Adipocyte (in vitro differentiated cells): ENCODE measurements around the gene PSENEN.

Source experiments
- DNase-seq: peaks from one replicate; pipeline ENCODE4 v3.0.0-alpha.2; 2015; ENCODE audit warnings: low read depth
- H3K27me3 ChIP-seq: replicated peaks from 2 replicates; pipeline ENCODE4 v1.7.0; 2013; ENCODE audit warnings: mild to moderate bottlenecking, low read length, moderate library complexity; ENCODE audit not compliant: control insufficient read depth, insufficient read depth
- H3K36me3 ChIP-seq: 2 replicates; pipeline ENCODE4 v1.7.0; 2013; ENCODE audit warnings: low read length, mild to moderate bottlenecking, moderate library complexity; ENCODE audit not compliant: control insufficient read depth, insufficient read depth, severe bottlenecking
- H3K4me1 ChIP-seq: 2 replicates; pipeline ENCODE4 v1.7.0; 2013; ENCODE audit warnings: mild to moderate bottlenecking, low read length, moderate library complexity; ENCODE audit not compliant: control insufficient read depth, insufficient read depth
- H3K4me3 ChIP-seq: 2 replicates; pipeline ENCODE4 v1.7.0; 2013; ENCODE audit warnings: mild to moderate bottlenecking, low read length, moderate library complexity
- H3K9ac ChIP-seq: 2 replicates; pipeline ENCODE4 v1.7.0; 2013; ENCODE audit warnings: mild to moderate bottlenecking, low read length, moderate library complexity
- H3K9me3 ChIP-seq: 2 replicates; pipeline ENCODE4 v1.7.0; 2013; ENCODE audit warnings: mild to moderate bottlenecking, low read length, moderate library complexity; ENCODE audit not compliant: control insufficient read depth

Gene PSENEN

DNA sequence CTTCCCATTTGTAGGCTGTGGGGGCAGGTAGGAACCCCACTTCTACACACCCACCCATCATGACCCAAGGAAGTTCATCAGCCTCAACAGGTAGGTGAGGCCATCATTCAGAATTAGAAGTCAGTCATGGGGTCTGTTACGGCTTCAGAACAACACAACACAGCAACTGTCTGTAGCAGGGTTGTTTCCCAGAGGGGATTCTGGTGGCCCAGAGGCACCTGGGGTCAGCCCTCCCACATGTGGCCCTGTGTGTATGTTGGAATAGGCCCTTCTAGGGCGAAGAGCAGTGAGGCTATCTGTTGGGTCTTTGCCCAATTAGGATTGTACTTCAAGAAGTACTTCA, 6.6 kb upstream of the PSENEN start:
- H3K27me3 ChIP-seq, result no peaks in the 10 kb centered on the region
- H3K9me3 ChIP-seq, result no peaks in the 10 kb centered on the region
- peaks cover 49% of the 10 kb centered on the region for H3K36me3 ChIP-seq

DNA sequence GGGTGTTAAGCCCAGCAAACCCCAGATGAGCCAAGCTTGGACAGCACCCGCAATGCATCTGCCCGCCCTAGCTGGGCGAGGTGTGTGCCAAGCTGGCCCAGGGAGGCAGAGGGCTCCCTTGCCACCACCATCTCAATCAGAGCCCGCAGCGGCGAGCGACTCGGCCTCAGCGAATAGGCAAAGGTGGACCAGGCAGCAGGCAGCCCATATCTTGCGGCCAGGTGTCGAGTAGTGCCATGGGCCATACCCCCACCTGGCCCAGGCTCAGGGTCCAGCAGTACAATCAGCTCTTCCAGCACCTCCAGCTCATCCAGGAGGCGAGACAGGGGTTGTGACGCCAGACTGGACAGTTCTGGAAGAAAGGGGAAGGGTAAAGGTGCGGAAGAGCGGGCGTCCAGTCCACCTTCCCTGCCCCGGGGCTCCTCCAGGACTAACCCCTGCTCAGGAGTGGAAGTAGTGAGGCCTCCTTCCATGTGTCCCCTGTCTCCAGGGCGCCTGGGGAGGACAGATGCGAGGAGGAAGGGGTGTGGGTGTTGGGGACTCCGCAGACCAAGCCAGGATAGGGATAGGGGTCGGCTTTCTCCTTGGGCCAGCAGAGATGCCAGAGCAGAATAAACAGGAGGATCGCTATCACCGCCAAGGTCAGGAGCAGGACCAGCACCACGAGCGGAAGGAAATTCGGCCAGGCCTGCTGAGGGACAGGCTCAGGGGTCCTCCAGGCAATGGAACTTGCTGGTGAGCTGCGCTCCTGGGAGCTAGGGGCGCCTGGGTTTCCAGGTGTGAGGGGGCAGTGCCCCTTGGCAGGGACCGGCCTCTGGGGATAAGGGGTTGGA, 6.0 kb upstream of the PSENEN start:
- Histone ChIP-seq H3K36me3 (peaks cover 43% of the 10 kb centered on the region), H3K4me3 (peak overlapping the region; percentile 80), H3K9me3 (no peaks in the 10 kb centered on the region), H3K9ac (peak overlapping the region; percentile 81), H3K27me3 (no peaks in the 10 kb centered on the region), H3K4me1 (peaks cover 26% of the 10 kb centered on the region)
- no peak for DNase-seq

More for the DNA sequence above, 6.6 kb upstream of the PSENEN start:
- Histone ChIP-seq H3K4me3 (no peak overlapping the region), H3K9ac (no peak overlapping the region), H3K4me1 (peaks cover 24% of the 10 kb centered on the region)
- DNase-seq, result no peak

DNA sequence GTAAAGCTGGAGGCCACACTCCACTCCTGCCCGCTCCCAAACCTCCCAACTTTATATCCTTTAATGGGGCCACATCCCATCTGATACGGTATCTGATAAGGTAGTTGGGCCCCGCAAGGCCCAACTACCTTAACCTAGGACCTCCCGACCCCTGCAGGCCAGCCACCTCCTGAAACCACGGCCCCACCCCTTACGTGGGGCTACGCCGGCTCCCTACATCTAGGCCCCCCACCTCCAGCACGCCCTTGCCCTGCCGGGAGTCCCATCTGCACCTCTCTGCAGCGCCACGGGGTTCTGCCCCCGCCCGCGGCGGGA, 5.4 kb upstream of the PSENEN start:
- H3K4me1 ChIP-seq, result peaks cover 28% of the 10 kb centered on the region
- H3K9ac ChIP-seq, result peak overlapping the region; percentile 81
- H3K27me3 ChIP-seq, result no peaks in the 10 kb centered on the region
- no peaks in the 10 kb centered on the region for H3K9me3 ChIP-seq
- no peak for DNase-seq
- H3K36me3 ChIP-seq, result peaks cover 38% of the 10 kb centered on the region
- peak overlapping the region; percentile 80 for H3K4me3 ChIP-seq

DNA sequence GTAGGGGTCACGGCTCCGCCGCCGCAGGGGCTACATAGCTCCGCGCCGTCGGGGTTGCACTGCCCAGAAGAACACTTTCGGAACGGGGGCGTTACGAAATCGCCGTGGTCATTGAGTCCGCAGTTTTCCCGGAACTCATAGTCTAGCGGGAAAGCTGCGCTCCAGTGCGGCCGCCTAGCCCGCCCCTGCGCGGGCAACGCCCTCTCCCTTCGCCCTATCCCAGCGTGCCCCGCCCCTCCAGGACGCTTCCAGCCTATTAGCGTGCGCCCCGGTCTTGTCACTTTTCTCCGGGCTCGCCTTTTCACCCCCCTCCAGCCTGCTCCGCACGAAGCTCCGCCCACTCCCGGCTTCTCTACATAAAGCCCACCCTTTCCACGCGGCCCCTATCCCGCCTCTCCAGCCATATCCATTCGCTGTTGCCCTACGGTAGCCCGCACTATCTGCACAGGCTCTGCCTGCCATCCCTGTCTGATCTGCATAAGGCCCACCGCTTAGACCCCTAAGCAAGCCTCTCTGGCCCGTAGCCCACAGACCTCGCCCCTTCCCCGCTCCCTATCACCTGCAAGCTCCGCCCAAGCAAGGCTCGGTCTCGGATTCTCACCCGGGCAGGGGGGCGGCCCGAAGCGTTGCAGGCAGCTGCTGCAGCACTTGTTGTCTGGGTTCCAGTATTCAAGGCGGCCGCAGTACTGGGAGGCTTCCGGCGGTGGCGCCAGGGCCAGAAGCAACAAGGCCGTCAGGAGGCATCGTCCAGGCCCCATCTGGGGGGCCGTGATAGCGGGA, 4.8 kb upstream of the PSENEN start:
- Histone ChIP-seq H3K9me3 (no peaks in the 10 kb centered on the region), H3K4me3 (peak overlapping the region; percentile 80), H3K36me3 (peaks cover 32% of the 10 kb centered on the region), H3K4me1 (peaks cover 28% of the 10 kb centered on the region), H3K27me3 (no peaks in the 10 kb centered on the region), H3K9ac (peak overlapping the region; percentile 83)
- peak; percentile 99 for DNase-seq

DNA sequence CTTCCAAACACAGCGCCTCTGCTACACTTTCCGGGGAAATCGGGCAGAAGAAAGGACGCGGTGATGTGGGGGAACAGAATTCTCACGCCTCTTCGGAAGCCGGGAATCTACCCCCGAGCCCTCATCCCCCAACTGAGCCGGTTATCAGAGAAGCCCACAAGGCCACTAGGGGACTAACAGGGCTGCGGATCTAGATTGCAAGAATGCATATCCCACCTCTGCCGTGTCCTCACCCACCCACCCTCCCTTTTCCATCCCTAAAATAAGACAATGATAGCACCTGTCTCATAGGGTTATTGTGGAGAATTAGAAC, 4.3 kb upstream of the PSENEN start:
- Histone ChIP-seq H3K27me3 (no peaks in the 10 kb centered on the region), H3K9me3 (no peaks in the 10 kb centered on the region), H3K9ac (peak overlapping the region; percentile 83), H3K36me3 (peaks cover 30% of the 10 kb centered on the region), H3K4me3 (peak overlapping the region; percentile 80), H3K4me1 (peaks cover 32% of the 10 kb centered on the region)
- DNase-seq, result no peak

DNA sequence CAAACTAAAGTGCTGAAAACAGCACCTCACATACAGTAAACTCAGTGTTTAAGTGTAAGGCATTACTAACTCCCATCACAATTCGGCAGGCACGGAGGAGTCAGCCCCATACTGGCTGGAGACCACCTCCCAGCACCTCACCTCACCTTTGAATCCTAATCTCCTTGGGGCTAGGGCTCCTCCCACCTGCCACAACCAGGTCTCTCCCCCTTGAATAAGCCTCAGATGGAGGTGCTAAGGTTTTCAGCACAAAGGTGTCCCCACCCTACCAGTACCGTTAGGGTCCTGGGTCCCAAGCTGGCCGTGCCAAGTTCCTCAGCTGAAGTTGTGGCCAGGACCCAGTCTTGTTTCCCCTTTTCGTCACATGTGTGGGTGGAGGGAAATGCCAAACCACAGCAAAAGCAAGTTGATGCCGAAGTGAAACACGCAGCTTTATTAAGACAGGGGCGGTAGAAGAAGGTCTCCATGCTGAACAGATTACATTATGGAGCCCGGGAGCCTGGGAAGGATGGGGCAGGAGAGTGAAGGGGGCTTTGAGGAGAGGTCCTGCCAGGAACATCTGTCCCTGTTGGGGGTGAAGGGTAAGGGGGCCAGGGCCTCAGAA, 3.2 kb upstream of the PSENEN start, which contains the start of gene IGFLR1:
Gene IGFLR1, minus strand, starts transcription at position 332 of the 604 bp plus-strand sequence. CDS start 1,272 bp downstream, outside the sequence.
- Histone ChIP-seq H3K9ac (peak within 1 kb of the TSS; percentile 16), H3K4me3 (no peak within 1 kb of the TSS), H3K36me3 (peaks cover 21% of the 10 kb centered on the region), H3K27me3 (no peaks in the 10 kb centered on the region), H3K9me3 (no peaks in the 10 kb centered on the region), H3K4me1 (peaks cover 38% of the 10 kb centered on the region)
- no peak for DNase-seq

DNA sequence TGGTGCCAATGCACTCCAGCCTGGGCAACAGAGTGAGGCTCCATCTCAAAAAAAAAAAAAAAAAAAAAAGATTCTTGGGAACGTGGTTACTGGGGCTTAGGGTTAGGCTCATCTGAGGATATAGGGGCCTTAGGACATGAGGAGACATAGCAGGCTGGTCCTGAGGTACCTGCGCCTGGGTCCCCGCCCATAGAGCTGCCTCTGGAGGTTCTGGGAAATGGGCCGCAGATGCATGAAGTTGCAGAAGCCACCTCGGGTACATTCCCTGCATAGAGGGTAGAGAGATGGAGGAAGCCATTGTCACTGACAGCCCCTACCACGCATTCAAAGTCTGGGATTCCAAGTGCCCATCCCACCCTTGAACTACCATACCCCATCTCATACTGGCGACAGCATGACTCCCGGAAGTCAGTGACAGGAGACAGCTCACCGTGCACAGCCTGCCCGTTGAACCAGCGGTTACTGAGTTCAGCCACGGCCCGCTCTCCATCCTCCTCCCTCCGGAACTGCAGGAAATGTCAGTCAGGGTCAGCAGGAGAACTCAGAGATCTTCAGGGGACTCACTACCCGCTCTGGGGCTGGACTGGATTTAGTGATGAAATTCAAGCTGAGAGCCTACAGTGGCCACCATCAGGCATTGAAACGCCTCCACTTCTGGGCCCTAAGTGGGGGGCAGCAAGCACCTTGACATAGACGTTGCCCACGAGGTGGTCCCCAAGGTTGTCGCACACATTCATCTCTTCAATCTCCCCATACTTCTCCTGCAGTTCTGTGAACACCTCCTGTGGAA, 1.6 kb upstream of the PSENEN start:
- Histone ChIP-seq H3K4me3 (peak overlapping the region; percentile 100), H3K9me3 (no peaks in the 10 kb centered on the region), H3K36me3 (peaks cover 5% of the 10 kb centered on the region), H3K9ac (peak overlapping the region; percentile 96), H3K4me1 (peaks cover 42% of the 10 kb centered on the region), H3K27me3 (no peaks in the 10 kb centered on the region)
- DNase-seq, result no peak

DNA sequence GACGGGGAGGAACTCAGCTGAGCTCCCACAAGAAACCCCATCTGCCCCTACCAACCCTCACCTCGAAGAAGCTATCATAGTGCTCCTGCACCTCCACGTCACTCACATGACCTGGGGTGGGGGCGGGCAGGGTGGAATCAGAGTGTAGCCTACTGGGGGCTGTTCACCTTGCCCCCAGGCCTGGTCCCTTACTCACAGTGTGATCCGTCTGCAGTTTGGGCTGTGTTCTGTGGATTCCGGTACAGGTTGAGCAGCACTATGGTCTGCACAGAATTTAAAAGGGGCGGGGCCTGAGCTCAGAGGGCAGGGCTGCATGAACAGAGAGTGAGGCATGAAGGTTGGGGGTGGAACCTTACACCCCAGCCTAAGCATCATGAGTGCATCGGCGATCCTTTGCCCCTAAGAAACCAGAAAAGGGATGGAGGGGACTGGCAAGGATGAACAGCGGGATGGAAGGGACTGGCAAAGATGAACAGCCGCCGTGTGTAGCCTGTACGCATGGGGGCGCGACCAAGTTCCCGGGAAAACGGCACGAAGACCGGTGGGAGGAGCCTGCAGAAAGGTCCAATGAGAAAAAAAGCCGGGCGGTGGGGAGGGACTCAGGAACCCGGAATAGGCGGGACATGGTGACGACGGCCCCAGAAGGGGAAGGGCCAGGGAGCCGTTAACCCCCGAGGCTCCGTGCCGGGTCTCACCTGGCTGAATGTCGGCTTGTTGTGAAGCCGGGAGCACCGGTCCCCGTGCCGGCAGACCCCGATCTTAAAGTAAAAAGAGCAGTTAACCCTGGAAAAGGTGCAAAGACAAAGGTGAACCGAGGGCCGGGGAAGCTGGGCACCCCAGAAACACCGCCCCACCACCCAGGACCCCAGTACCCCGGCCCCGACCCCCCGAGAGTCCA, 772 bp upstream of the PSENEN start:
- Histone ChIP-seq H3K27me3 (no peaks in the 10 kb centered on the region), H3K9ac (peak overlapping the region; percentile 96), H3K4me3 (peak overlapping the region; percentile 100), H3K4me1 (peaks cover 38% of the 10 kb centered on the region), H3K9me3 (no peaks in the 10 kb centered on the region), H3K36me3 (peaks cover 3% of the 10 kb centered on the region)
- peak; percentile 99 for DNase-seq

DNA sequence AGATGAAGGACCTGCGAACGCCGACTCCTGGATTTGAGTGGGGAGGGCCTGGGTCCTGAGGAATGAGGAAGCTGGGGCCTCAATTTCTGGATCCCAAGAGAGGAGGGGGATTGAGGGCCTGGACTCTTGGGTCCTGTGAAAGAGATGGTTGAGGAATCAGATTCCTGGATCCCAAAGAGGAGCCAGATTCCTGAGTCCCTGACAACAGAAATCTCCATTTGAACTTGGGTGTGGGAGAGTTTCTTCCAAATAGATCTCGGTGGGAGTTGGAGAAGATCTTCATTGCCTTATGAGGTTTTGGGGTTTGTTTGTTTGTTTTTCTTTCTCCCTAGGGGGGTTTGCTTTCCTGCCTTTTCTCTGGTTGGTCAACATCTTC, 624 bp downstream of the PSENEN start:
- no peak for DNase-seq
- Histone ChIP-seq H3K9me3 (no peaks in the 10 kb centered on the region), H3K4me1 (peaks cover 27% of the 10 kb centered on the region), H3K36me3 (peaks cover 3% of the 10 kb centered on the region), H3K9ac (peak overlapping the region; percentile 96), H3K4me3 (peak overlapping the region; percentile 100), H3K27me3 (no peaks in the 10 kb centered on the region)

DNA sequence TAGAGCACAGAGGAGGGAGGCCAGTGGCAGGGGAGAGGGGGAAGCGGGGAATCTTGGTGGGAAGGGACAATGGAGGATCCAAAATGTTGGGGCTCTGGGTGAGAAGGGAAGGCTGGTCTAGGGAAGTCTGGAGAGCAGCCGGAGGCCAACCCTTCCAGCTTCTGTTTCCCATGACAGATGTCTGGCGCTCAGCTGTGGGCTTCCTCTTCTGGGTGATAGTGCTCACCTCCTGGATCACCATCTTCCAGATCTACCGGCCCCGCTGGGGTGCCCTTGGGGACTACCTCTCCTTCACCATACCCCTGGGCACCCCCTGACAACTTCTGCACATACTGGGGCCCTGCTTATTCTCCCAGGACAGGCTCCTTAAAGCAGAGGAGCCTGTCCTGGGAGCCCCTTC, 1.1 kb downstream of the PSENEN start:
- no peaks in the 10 kb centered on the region for H3K9me3 ChIP-seq
- H3K9ac ChIP-seq, result peak overlapping the region; percentile 96
- H3K4me3 ChIP-seq, result peak overlapping the region; percentile 100
- no peak for DNase-seq
- no peaks in the 10 kb centered on the region for H3K27me3 ChIP-seq
- H3K4me1 ChIP-seq, result peaks cover 26% of the 10 kb centered on the region
- H3K36me3 ChIP-seq, result peaks cover 3% of the 10 kb centered on the region
